ENCODE data around the gene MSMP.

The MSMP gene

GRCh38 chr9:35717132-35717870 lies 36.8 kb downstream of the MSMP start:
- no peak for DNase-seq

GRCh38 chr9:35716230-35716629 lies 37.8 kb downstream of the MSMP start:
- DNase-seq = no peak

GRCh38 chr9:35714579-35715252 lies 39.4 kb downstream of the MSMP start:
- no peak for DNase-seq

GRCh38 chr9:35714123-35714522 lies 40.0 kb downstream of the MSMP start:
- no peak for DNase-seq

GRCh38 chr9:35713578-35713977 lies 40.5 kb downstream of the MSMP start:
- no peak for DNase-seq

GRCh38 chr9:35712762-35713400 lies 41.2 kb downstream of the MSMP start:
- DNase-seq = no peak

GRCh38 chr9:35711501-35712428 lies 42.3 kb downstream of the MSMP start:
- no peak for DNase-seq

- no peak for DNase-seq
Measured at GRCh38 chr9:35710818-35711500, 43.1 kb downstream of the MSMP start.

GRCh38 chr9:35708146-35708545 lies 45.9 kb downstream of the MSMP start:
- no peak for DNase-seq

- no peak for DNase-seq
Measured at GRCh38 chr9:35706951-35707350, 47.1 kb downstream of the MSMP start.

GRCh38 chr9:35705836-35706430 lies 48.1 kb downstream of the MSMP start:
- no peak for DNase-seq

GRCh38 chr9:35705372-35705771 lies 48.7 kb downstream of the MSMP start:
- no peak for DNase-seq

GRCh38 chr9:35703906-35704672 lies 50.0 kb downstream of the MSMP start:
- no peak for DNase-seq
